Measurements from ENCODE around the gene MS4A3.

Gene MS4A3

GRCh38 chr11:60111793-60112192, 55.3 kb downstream of the MS4A3 start:
- no peak for DNase-seq (ENCODE audit: low read depth)
- TF ChIP-seq, protein P1, sequence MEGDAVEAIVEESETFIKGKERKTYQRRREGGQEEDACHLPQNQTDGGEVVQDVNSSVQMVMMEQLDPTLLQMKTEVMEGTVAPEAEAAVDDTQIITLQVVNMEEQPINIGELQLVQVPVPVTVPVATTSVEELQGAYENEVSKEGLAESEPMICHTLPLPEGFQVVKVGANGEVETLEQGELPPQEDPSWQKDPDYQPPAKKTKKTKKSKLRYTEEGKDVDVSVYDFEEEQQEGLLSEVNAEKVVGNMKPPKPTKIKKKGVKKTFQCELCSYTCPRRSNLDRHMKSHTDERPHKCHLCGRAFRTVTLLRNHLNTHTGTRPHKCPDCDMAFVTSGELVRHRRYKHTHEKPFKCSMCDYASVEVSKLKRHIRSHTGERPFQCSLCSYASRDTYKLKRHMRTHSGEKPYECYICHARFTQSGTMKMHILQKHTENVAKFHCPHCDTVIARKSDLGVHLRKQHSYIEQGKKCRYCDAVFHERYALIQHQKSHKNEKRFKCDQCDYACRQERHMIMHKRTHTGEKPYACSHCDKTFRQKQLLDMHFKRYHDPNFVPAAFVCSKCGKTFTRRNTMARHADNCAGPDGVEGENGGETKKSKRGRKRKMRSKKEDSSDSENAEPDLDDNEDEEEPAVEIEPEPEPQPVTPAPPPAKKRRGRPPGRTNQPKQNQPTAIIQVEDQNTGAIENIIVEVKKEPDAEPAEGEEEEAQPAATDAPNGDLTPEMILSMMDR (IDR thresholded peaks at IDR 0.05; ENCODE audit: low read depth, low read length, missing control alignments), result no peak
- H3K4me3 ChIP-seq (ENCODE audit: low read depth, low read length), result no peak overlapping the region
- in situ Hi-C loops (cut with HindIII; ENCODE audit: low sequenced_read_pairs), result no loop called here

- no peak overlapping the region for H3K4me3 ChIP-seq (ENCODE audit: low read depth, low read length)
- DNase-seq (ENCODE audit: low read depth), result no peak
- TF ChIP-seq, protein P1 (IDR thresholded peaks at IDR 0.05; ENCODE audit: low read depth, low read length, missing control alignments), result no peak
- in situ Hi-C loops (cut with HindIII; ENCODE audit: low sequenced_read_pairs), result no loop called here
Observed at GRCh38 chr11:60116996-60117790, 60.7 kb downstream of the MS4A3 start.

GRCh38 chr11:60118338-60118737, 61.9 kb downstream of the MS4A3 start:
- no peak for DNase-seq (ENCODE audit: low read depth)
- no peak overlapping the region for H3K4me3 ChIP-seq (ENCODE audit: low read depth, low read length)
- TF ChIP-seq, protein P1 (IDR thresholded peaks at IDR 0.05; ENCODE audit: low read depth, low read length, missing control alignments), result no peak
- in situ Hi-C loops (cut with HindIII; ENCODE audit: low sequenced_read_pairs), result no loop called here

DNA sequence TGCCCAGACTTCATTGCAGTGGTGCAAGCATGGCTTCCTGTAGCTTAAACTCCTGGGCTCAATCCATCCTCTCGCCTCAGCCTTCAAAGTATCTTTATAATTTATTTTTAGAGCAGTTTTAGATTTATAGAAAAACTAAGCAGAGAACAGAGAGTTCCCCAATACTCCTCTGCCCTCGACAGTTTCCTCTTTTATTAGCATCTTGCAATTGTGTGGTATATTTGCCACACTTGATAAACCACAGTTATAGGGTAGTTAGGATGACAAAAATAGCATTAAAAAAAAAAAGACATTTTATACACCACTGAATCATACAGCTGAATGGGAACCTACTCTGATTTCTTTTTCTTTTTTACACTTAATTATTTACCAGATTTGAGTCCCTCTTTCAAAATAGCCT, 63.2 kb downstream of the MS4A3 start:
- TF ChIP-seq, protein P1 (IDR thresholded peaks at IDR 0.05; ENCODE audit: low read depth, low read length, missing control alignments), result no peak
- DNase-seq (ENCODE audit: low read depth), result no peak
- H3K4me3 ChIP-seq (ENCODE audit: low read depth, low read length), result no peak overlapping the region
- in situ Hi-C loops (cut with HindIII; ENCODE audit: low sequenced_read_pairs), result no loop called here

All from astrocyte of the cerebellum (primary cell).